ENCODE data around the gene EIF5A2.
A peak's percentile ranks its signal among the peaks of the same experiment; 100 is the strongest.

Gene EIF5A2

GRCh38 chr3:170840291-170840859 is 68.1 kb downstream of the EIF5A2 start:
- DNase-seq (ENCODE audit: extremely low read depth, low read depth), result peak; percentile 22
- TF ChIP-seq, protein P1, sequence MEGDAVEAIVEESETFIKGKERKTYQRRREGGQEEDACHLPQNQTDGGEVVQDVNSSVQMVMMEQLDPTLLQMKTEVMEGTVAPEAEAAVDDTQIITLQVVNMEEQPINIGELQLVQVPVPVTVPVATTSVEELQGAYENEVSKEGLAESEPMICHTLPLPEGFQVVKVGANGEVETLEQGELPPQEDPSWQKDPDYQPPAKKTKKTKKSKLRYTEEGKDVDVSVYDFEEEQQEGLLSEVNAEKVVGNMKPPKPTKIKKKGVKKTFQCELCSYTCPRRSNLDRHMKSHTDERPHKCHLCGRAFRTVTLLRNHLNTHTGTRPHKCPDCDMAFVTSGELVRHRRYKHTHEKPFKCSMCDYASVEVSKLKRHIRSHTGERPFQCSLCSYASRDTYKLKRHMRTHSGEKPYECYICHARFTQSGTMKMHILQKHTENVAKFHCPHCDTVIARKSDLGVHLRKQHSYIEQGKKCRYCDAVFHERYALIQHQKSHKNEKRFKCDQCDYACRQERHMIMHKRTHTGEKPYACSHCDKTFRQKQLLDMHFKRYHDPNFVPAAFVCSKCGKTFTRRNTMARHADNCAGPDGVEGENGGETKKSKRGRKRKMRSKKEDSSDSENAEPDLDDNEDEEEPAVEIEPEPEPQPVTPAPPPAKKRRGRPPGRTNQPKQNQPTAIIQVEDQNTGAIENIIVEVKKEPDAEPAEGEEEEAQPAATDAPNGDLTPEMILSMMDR (IDR thresholded peaks at IDR 0.05; ENCODE audit: low read depth, low read length), result no peak

DNA sequence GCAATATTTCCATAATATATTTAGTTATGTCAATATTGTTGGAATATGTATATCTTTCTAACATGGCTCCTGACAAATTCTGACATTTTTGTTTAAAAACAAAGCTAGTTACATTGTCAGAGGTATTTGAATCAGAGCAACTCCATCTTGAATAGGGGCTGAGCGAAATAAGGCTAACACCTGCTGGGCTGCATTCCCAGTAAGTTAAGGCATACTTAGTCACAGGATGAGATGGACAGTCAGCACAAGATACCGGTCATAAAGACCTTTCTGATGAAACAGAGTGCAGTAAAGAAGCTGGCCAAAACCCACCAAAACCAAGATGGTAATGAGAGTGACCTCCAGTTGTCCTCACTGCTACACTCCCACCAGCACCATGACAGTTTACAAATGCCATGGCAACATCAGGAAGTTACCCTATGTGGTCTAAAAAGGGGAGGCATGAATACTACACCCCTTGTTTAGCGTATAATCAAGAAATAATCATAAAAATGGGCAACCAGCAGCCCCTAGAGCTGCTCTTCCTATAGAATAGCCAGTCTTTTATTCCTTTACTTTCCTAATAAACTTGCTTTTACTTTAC is 68.8 kb downstream of the EIF5A2 start:
- DNase-seq (ENCODE audit: extremely low read depth, low read depth), result no peak
- TF ChIP-seq, protein P1 (IDR thresholded peaks at IDR 0.05; ENCODE audit: low read depth, low read length), result no peak
